Central memory CD8-positive, alpha-beta T cell (primary cell): ENCODE data around the gene RREB1.
"Not testable (repeated sequence)": the region's sequence is repeated elsewhere in the genome, so short reads cannot be mapped to it uniquely, and the experiment has no call there.

Source experiments
- ATAC-seq: fragments of 150-1000 bp; cut with Tn5 transposase; replicated peaks from 2 replicates; pipeline ENCODE4 v1.10.0; 2022; ENCODE audit warnings: mild to moderate bottlenecking, moderate FRiP score, moderate number of reproducible peaks; ENCODE audit not compliant: poor library complexity, severe bottlenecking; ENCODE audit errors: extremely low read depth
- DNase-seq, 2 donors: peaks; one replicate each; pipeline ENCODE4 v3.0.0; 2021; ENCODE audit warnings: low spot score in 2 of 2
- H3K27ac Mint-ChIP-seq: one replicate; pipeline ENCODE4 v1.8.0; 2022; ENCODE audit warnings: low read depth, mild to moderate bottlenecking, moderate library complexity, mixed read lengths
- H3K27me3 Mint-ChIP-seq: one replicate; pipeline ENCODE4 v1.8.0; 2022; ENCODE audit warnings: mixed read lengths
- H3K36me3 Mint-ChIP-seq: one replicate; pipeline ENCODE4 v1.8.0; 2022; ENCODE audit warnings: mild to moderate bottlenecking, moderate library complexity, mixed read lengths; ENCODE audit not compliant: insufficient read depth
- H3K4me1 Mint-ChIP-seq: one replicate; pipeline ENCODE4 v1.8.0; 2022; ENCODE audit warnings: mixed read lengths
- H3K4me3 Mint-ChIP-seq: one replicate; pipeline ENCODE4 v1.8.0; 2022; ENCODE audit warnings: mild to moderate bottlenecking, moderate library complexity, mixed read lengths
- H3K9me3 Mint-ChIP-seq: one replicate; pipeline ENCODE4 v1.8.0; 2022; ENCODE audit warnings: mixed read lengths

The RREB1 gene

GRCh38 chr6:7270320-7271204, 162.8 kb downstream of the RREB1 start:
- peaks cover under 1% of the 10 kb centered on the region for H3K4me1 Mint-ChIP-seq
- peaks cover 2% of the 10 kb centered on the region for H3K36me3 Mint-ChIP-seq
- H3K4me3 Mint-ChIP-seq = no peak overlapping the region
- H3K27me3 Mint-ChIP-seq = peaks cover 43% of the 10 kb centered on the region
- H3K27ac Mint-ChIP-seq = no peak overlapping the region
- no peaks in the 10 kb centered on the region for H3K9me3 Mint-ChIP-seq
- ATAC-seq (no peak), DNase-seq (no peak)

DNA sequence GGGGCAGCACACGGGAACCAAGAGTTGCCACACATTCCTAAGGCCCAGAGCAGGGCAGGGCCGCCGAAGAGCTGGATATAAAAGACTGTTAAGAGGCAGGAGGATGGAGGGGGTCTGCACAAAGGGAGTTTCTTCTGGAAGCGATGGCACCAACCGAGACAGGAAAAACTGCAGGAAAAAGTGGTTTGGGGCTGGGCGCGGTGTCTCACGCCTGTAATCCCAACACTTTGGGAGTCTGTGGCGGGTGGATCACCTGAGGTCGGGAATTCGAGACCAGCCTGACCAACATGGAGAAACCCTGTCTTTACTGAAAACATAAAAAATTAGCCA, 163.4 kb downstream of the RREB1 start:
- ATAC-seq (no peak), DNase-seq (no peak)
- Mint-ChIP-seq H3K9me3 (no peaks in the 10 kb centered on the region), H3K27me3 (peaks cover 43% of the 10 kb centered on the region), H3K36me3 (peaks cover 2% of the 10 kb centered on the region), H3K4me3 (no peak overlapping the region), H3K27ac (no peak overlapping the region), H3K4me1 (peaks cover 6% of the 10 kb centered on the region)

- Mint-ChIP-seq H3K27me3 (peaks cover 26% of the 10 kb centered on the region), H3K9me3 (no peaks in the 10 kb centered on the region), H3K4me3 (no peak overlapping the region), H3K4me1 (peaks cover 6% of the 10 kb centered on the region), H3K36me3 (peaks cover 3% of the 10 kb centered on the region), H3K27ac (no peak overlapping the region)
- no peak for DNase-seq
- no peak for ATAC-seq
Measured at GRCh38 chr6:7273709-7274108, 165.9 kb downstream of the RREB1 start.

DNA sequence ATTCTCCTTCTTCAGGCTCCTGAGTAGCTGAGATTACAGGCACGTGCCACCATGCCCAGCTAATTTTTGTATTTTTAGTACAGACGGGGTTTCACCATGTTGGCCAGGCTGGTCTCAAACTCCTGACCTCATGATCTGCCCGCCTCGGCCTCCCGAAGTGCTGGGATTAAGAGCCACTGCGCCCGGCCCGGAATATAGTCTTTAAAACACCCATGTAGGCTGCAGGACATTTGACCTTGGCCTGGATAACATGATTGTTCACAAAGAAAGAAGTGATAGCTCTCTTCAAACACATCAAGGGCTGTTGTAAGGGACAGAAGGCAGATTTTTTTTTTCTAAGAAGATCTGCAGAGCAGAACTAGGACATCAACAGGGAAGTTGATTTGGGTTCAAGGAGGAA, 166.8 kb downstream of the RREB1 start:
- not testable (repeated sequence) for DNase-seq, H3K9me3 Mint-ChIP-seq, H3K27ac Mint-ChIP-seq, H3K4me1 Mint-ChIP-seq, H3K4me3 Mint-ChIP-seq, H3K36me3 Mint-ChIP-seq, ATAC-seq
- H3K27me3 Mint-ChIP-seq = peaks cover 26% of the 10 kb centered on the region

- peaks cover 3% of the 10 kb centered on the region for H3K36me3 Mint-ChIP-seq
- H3K4me1 Mint-ChIP-seq = peaks cover 6% of the 10 kb centered on the region
- no peaks in the 10 kb centered on the region for H3K9me3 Mint-ChIP-seq
- H3K4me3 Mint-ChIP-seq = no peak overlapping the region
- H3K27ac Mint-ChIP-seq = no peak overlapping the region
- peaks cover 13% of the 10 kb centered on the region for H3K27me3 Mint-ChIP-seq
- DNase-seq (no peak), ATAC-seq (no peak)
Measured at GRCh38 chr6:7276199-7276524, 168.4 kb downstream of the RREB1 start.

DNA sequence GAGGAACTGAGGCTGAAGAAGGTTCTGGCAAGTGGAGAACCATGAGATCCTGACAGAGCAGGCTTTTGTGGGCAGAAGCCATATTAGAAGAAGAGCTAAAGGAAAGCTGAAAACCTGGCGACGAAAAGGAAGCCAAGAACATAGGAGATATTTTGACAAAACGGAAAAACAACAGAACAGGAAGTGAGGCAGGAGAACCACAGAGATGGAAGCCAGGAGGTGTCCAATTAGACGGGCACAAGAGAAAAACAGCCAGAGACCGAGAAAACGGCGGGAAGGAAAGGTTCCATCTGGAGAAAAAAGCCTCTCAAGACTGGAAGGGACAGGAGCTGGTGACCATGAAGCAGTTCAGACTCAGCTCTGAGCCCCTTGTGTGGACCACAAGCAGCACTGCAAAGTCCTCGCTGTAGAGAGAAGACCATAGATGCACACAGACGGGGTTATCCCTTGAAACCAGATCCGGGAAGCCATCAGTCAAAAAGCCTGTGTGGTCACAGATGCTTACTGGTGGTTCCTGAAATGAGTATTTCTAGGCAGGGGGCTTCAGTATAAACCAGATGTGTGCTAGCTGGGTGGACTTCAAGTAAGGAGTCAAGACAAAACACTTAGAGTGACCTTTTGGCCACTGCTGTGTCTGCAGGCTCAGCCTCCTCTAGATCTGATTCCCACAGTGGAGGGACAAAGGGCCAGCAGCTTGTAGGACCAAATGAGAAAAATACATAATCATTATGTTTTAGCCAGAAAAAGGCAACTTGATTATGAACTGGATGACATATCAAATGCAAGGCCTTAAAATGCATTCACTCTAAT, 174.5 kb downstream of the RREB1 start:
- H3K27me3 Mint-ChIP-seq = no peaks in the 10 kb centered on the region
- no peak for DNase-seq
- H3K9me3 Mint-ChIP-seq = no peaks in the 10 kb centered on the region
- H3K4me1 Mint-ChIP-seq = peaks cover 13% of the 10 kb centered on the region
- no peak for ATAC-seq
- H3K4me3 Mint-ChIP-seq = no peak overlapping the region
- H3K27ac Mint-ChIP-seq = no peak overlapping the region
- H3K36me3 Mint-ChIP-seq = peaks cover 23% of the 10 kb centered on the region

DNA sequence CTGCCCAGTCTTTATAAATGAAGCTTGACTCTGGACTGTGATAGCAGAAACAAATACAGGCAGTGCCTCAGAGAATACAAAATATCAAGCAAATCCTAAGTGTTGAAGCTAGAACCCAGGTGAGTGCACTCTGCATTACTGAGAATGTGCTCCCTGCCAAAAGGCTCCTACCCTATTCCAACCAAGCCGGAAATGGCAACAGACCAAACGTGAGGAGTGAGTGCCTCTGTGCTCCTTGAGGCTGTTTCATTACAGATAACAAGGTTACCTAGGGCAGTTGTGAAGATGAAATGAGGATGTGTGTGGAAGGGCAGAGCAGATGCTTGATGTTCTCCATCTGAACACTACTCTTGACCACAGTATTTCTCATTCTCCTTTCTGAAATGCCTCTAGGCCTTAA, 175.9 kb downstream of the RREB1 start:
- no peak overlapping the region for H3K27ac Mint-ChIP-seq
- H3K9me3 Mint-ChIP-seq = no peaks in the 10 kb centered on the region
- no peak overlapping the region for H3K4me3 Mint-ChIP-seq
- H3K36me3 Mint-ChIP-seq = peaks cover 29% of the 10 kb centered on the region
- no peak for ATAC-seq
- peaks cover 13% of the 10 kb centered on the region for H3K4me1 Mint-ChIP-seq
- no peak for DNase-seq
- H3K27me3 Mint-ChIP-seq = no peaks in the 10 kb centered on the region

DNA sequence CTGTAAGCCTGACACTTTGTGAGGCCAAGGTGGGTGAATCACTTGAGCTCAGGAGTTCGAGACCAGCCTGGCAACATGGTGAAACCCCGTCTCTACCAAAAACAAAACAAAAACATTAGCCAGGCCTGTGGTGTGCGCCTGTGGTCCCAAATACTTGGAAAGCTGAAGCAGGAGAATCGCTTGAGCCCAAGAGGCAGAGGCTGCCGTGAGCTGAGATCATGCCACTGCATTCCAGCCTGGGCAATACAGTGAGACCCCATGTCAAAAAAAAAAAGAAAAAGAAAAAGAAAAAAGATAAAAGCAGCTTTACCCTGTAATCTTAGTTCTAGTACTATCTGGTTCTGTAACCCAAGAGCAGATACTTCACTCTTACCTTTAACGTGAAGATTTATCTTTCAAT, 177.7 kb downstream of the RREB1 start:
- Mint-ChIP-seq H3K4me1 (peaks cover 13% of the 10 kb centered on the region), H3K27ac (no peak overlapping the region), H3K9me3 (no peaks in the 10 kb centered on the region), H3K27me3 (no peaks in the 10 kb centered on the region), H3K4me3 (no peak overlapping the region), H3K36me3 (peaks cover 46% of the 10 kb centered on the region)
- DNase-seq (no peak), ATAC-seq (no peak)

- Mint-ChIP-seq H3K27ac (no peak overlapping the region), H3K4me1 (peaks cover 8% of the 10 kb centered on the region), H3K9me3 (no peaks in the 10 kb centered on the region), H3K27me3 (no peaks in the 10 kb centered on the region), H3K36me3 (peaks cover 72% of the 10 kb centered on the region), H3K4me3 (no peak overlapping the region)
- ATAC-seq (no peak), DNase-seq (no peak)
Measured at GRCh38 chr6:7290079-7290478, 182.3 kb downstream of the RREB1 start.

- peak overlapping the region; percentile 23 for H3K27ac Mint-ChIP-seq
- ATAC-seq (no peak), DNase-seq (no peak)
- H3K4me3 Mint-ChIP-seq = no peak overlapping the region
- H3K9me3 Mint-ChIP-seq = no peaks in the 10 kb centered on the region
- H3K27me3 Mint-ChIP-seq = no peaks in the 10 kb centered on the region
- H3K4me1 Mint-ChIP-seq = peaks cover 8% of the 10 kb centered on the region
- peaks cover 70% of the 10 kb centered on the region for H3K36me3 Mint-ChIP-seq
Measured at GRCh38 chr6:7292596-7293255, 185.0 kb downstream of the RREB1 start.

- no peak for ATAC-seq
- Mint-ChIP-seq H3K4me1 (peaks cover 10% of the 10 kb centered on the region), H3K9me3 (no peaks in the 10 kb centered on the region), H3K27ac (no peak overlapping the region), H3K4me3 (no peak overlapping the region), H3K27me3 (no peaks in the 10 kb centered on the region), H3K36me3 (peaks cover 67% of the 10 kb centered on the region)
- DNase-seq = no peak
Measured at GRCh38 chr6:7295916-7296315, 188.2 kb downstream of the RREB1 start.

DNA sequence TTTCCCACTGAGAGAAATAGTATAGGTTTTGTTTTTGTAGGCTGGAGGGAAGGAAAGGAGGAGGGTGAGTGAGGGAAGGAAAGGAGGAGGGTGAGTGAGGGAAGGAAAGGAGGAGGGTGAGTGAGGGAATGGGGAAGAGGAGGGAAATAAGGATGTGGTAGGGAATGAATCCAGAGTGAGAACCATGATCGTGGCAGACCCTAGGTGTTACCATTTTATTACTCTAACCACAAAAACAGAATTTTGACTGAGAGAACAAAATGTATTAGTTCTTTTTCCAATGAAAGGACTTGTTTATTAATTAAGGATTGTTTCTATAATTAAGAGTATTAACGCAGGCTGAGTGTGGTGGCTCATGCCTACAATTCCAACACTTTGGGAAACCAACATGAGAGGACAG, 188.8 kb downstream of the RREB1 start:
- no peak for DNase-seq
- peak overlapping the region; percentile 29 for H3K27ac Mint-ChIP-seq
- H3K9me3 Mint-ChIP-seq = no peaks in the 10 kb centered on the region
- ATAC-seq = no peak
- H3K4me1 Mint-ChIP-seq = peaks cover 17% of the 10 kb centered on the region
- H3K27me3 Mint-ChIP-seq = no peaks in the 10 kb centered on the region
- H3K36me3 Mint-ChIP-seq = peaks cover 68% of the 10 kb centered on the region
- no peak overlapping the region for H3K4me3 Mint-ChIP-seq

DNA sequence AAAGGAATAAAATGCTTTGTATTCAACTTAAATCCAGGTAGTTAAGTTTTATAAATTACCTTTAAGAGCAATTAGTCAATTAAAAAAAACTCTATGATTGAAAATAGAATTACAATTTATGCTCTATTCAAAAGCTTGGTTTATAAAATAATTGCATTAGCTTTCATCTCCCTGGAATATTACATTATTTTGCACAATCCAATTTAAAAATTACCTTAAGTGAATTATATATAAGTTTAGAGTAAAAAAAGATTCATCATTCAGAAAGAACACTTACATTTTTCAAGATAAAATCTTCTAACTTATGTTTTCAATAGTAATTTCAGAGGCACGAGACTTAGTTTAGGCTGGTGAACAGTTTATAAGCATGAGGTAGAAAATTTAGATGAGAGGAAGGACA, 190.4 kb downstream of the RREB1 start:
- peaks cover 71% of the 10 kb centered on the region for H3K36me3 Mint-ChIP-seq
- H3K27ac Mint-ChIP-seq = no peak overlapping the region
- peaks cover 13% of the 10 kb centered on the region for H3K4me1 Mint-ChIP-seq
- DNase-seq (no peak), ATAC-seq (no peak)
- H3K9me3 Mint-ChIP-seq = no peaks in the 10 kb centered on the region
- H3K27me3 Mint-ChIP-seq = no peaks in the 10 kb centered on the region
- no peak overlapping the region for H3K4me3 Mint-ChIP-seq
